GM23338 (cell line): ENCODE results near the gene AXL. TPM values are rescaled to one million over a fixed set of nuclear protein-coding genes. Genes with fewer than 3 reads are reported as not detected.

ENCODE experiments used
- ATAC-seq: fragments of 200-7000 bp; cut with Tn5 transposase; 3 replicates; pipeline ENCODE4 v1.9.1; 2020
- DNase-seq: peaks from one replicate; pipeline ENCODE4 v3.0.0-alpha.2; 2015; ENCODE audit warnings: low spot score
- H2AFZ ChIP-seq: fragments of 200-600 bp; sonication (generic); 2 replicates; pipeline ENCODE4 v1.8.0; 2016; ENCODE audit warnings: antibody characterized with exemption, mild to moderate bottlenecking, moderate library complexity
- H3F3A ChIP-seq: fragments of 200-600 bp; sonication (generic); replicated peaks from 2 replicates; pipeline ENCODE4 v1.8.0; 2017; ENCODE audit warnings: antibody characterized with exemption, mixed run types, low read depth
- H3K27ac ChIP-seq: fragments of 200-600 bp; sonication (generic); 2 replicates; pipeline ENCODE4 v1.6.1; 2016; ENCODE audit warnings: low read depth
- H3K27me3 ChIP-seq: fragments of 200-600 bp; sonication (generic); 2 replicates; pipeline ENCODE4 v1.8.0; 2016; ENCODE audit warnings: mild to moderate bottlenecking, mixed run types, moderate library complexity; ENCODE audit not compliant: insufficient read depth
- H3K36me3 ChIP-seq: fragments of 200-600 bp; sonication (generic); 2 replicates; pipeline ENCODE4 v1.8.0; 2016; ENCODE audit warnings: mild to moderate bottlenecking; ENCODE audit not compliant: insufficient read depth
- H3K4me1 ChIP-seq: fragments of 200-600 bp; sonication (generic); 2 replicates; pipeline ENCODE4 v1.8.0; 2016; ENCODE audit warnings: mild to moderate bottlenecking, moderate library complexity; ENCODE audit not compliant: insufficient read depth
- H3K4me2 ChIP-seq: fragments of 200-600 bp; sonication (generic); 2 replicates; pipeline ENCODE4 v1.7.1; 2017; ENCODE audit warnings: mixed run types
- H3K4me3 ChIP-seq: fragments of 200-600 bp; sonication (generic); 2 replicates; pipeline ENCODE4 v1.6.1; 2016; ENCODE audit warnings: mixed run types
- H3K79me2 ChIP-seq: fragments of 200-600 bp; sonication (generic); replicated peaks from 2 replicates; pipeline ENCODE4 v1.8.0; 2017; ENCODE audit warnings: mild to moderate bottlenecking; ENCODE audit not compliant: insufficient read depth
- H3K9me2 ChIP-seq: fragments of 200-600 bp; sonication (generic); 2 replicates; pipeline ENCODE4 v1.8.0; 2017; ENCODE audit not compliant: insufficient read depth
- H4K20me1 ChIP-seq: fragments of 200-600 bp; sonication (generic); replicated peaks from 2 replicates; pipeline ENCODE4 v1.8.0; 2017; ENCODE audit warnings: mild to moderate bottlenecking; ENCODE audit not compliant: insufficient read depth
- H3K27ac Mint-ChIP-seq: 2 replicates; pipeline ENCODE4 v1.8.0; 2020; ENCODE audit warnings: inconsistent platforms, mild to moderate bottlenecking, moderate library complexity, mixed read lengths
- H3K27me3 Mint-ChIP-seq: 3 replicates; pipeline ENCODE4 v1.8.0; 2022; ENCODE audit warnings: low read depth, mild to moderate bottlenecking, moderate library complexity, mixed read lengths, inconsistent platforms; ENCODE audit not compliant: insufficient read depth, poor library complexity
- H3K36me3 Mint-ChIP-seq: 3 replicates; pipeline ENCODE4 v1.8.0; 2021; ENCODE audit warnings: low read depth, mild to moderate bottlenecking, inconsistent platforms, moderate library complexity, mixed read lengths
- H3K4me1 Mint-ChIP-seq: 3 replicates; pipeline ENCODE4 v1.8.0; 2020; ENCODE audit warnings: mild to moderate bottlenecking, inconsistent platforms, mixed read lengths
- H3K4me3 Mint-ChIP-seq: 3 replicates; pipeline ENCODE4 v1.8.0; 2021; ENCODE audit warnings: moderate library complexity, mild to moderate bottlenecking, inconsistent platforms, mixed read lengths
- H3K9me3 Mint-ChIP-seq: 3 replicates; pipeline ENCODE4 v1.8.0; 2020; ENCODE audit warnings: moderate library complexity, mild to moderate bottlenecking, inconsistent platforms, mixed read lengths
- CREB1 ChIP-seq: fragments of 250-450 bp; sonication (Bioruptor Pico); IDR thresholded peaks from 2 replicates; pipeline ENCODE4 v1.5.0; 2020; ENCODE audit warnings: low read depth, mild to moderate bottlenecking, moderate library complexity
- EZH2 ChIP-seq: fragments of 200-600 bp; sonication (generic); IDR thresholded peaks from one replicate; pipeline ENCODE4 v1.8.0; 2017; ENCODE audit warnings: antibody characterized with exemption, mild to moderate bottlenecking, low read depth; ENCODE audit not compliant: unreplicated experiment
- EZH2phosphoT487 ChIP-seq: fragments of 200-600 bp; sonication (generic); IDR thresholded peaks from one replicate; pipeline ENCODE4 v1.8.1; 2018; ENCODE audit warnings: antibody characterized with exemption; ENCODE audit not compliant: unreplicated experiment
- JUNB ChIP-seq: IDR thresholded peaks from one replicate; pipeline ENCODE4 v1.6.1; 2016; ENCODE audit warnings: antibody characterized with exemption; ENCODE audit not compliant: unreplicated experiment
- NANOG ChIP-seq: IDR thresholded peaks from 2 replicates; pipeline ENCODE4 v1.6.1; 2016; ENCODE audit warnings: antibody characterized with exemption, borderline replicate concordance
- POLR2AphosphoS5 ChIP-seq: IDR thresholded peaks from 2 replicates; pipeline ENCODE4 v1.6.1; 2016; ENCODE audit warnings: antibody characterized with exemption, low read depth
- STAT1 ChIP-seq: IDR thresholded peaks from one replicate; pipeline ENCODE4 v1.6.1; 2016; ENCODE audit warnings: antibody characterized with exemption; ENCODE audit not compliant: unreplicated experiment
- ZNF114 ChIP-seq: fragments of 250-450 bp; sonication (Bioruptor Pico); IDR thresholded peaks from 2 replicates; pipeline ENCODE4 v1.5.0; 2020; ENCODE audit warnings: mild to moderate bottlenecking, moderate library complexity
- ZNF331 ChIP-seq: fragments of 250-450 bp; sonication (Bioruptor Pico); IDR thresholded peaks from 2 replicates; pipeline ENCODE4 v1.5.0; 2020; ENCODE audit warnings: low read depth, mild to moderate bottlenecking, moderate library complexity
- polyA plus RNA-seq: library from polyadenylated mRNA; unstranded; fragments of >200 nt; fragmentation: Nextera tagmentation; extraction: Ambion mirVana; gene quantifications from 2 replicates; pipeline ENCODE4 v1.2.1, GENCODE V29; 2016
- total RNA-seq: library from RNA; depleted of rRNA; stranded (reverse); fragments of >200 nt; shearing (Covaris generic); gene quantifications from 2 replicates; pipeline ENCODE4 v1.2.3, GENCODE V29; 2014
- TF ChIP-seq, protein P1 (sequence below): IDR thresholded peaks from 2 replicates; pipeline ENCODE4 v1.6.1; 2016; ENCODE audit warnings: antibody characterized with exemption
- TF ChIP-seq, protein P2 (sequence below): IDR thresholded peaks from one replicate; pipeline ENCODE4 v1.6.1; 2018; ENCODE audit warnings: antibody characterized with exemption; ENCODE audit not compliant: unreplicated experiment
- TF ChIP-seq, protein P3 (sequence below), 2 experiments: fragments of 200-600 bp in 1 of 2; sonication (generic) in 1 of 2; conservative IDR thresholded peaks; 2 replicates each; pipeline versions ENCODE4 v1.5.1 to v1.6.1; 2016 to 2017; ENCODE audit warnings: antibody characterized with exemption in 2 of 2, low read depth in 2 of 2, mild to moderate bottlenecking in 2 of 2, moderate library complexity in 1 of 2

Gene AXL
- total and polyA plus RNA-seq, 2 experiments from 2014 or later = 9.0 to 28.4 TPM

DNA sequence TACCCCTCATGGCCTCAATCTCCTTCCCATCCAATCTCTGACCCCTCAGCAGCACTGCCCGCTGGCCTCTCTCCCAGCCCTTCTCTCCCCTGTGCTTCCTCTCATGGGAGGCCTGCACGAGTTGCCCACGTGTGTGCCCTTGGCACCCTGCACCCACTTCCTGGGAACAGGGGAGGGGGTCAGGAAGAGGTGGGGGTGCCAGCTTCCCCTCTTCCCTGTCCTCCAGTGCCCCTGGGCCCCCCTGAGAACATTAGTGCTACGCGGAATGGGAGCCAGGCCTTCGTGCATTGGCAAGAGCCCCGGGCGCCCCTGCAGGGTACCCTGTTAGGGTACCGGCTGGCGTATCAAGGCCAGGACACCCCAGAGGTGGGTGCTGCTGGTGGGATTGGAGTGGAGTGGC is 19.2 kb downstream of the AXL start:
- Histone ChIP-seq H3K9me2 (no peaks in the 10 kb centered on the region), H3K4me3 (no peak overlapping the region), H4K20me1 (no peaks in the 10 kb centered on the region), H3K27me3 (no peaks in the 10 kb centered on the region), H3K36me3 (no peaks in the 10 kb centered on the region; the same call in none of the 2 replicates), H3K79me2 (no peaks in the 10 kb centered on the region), H3K27ac (no peak overlapping the region), H2AFZ (no peak overlapping the region), H3F3A (no peaks in the 10 kb centered on the region), H3K4me2 (no peak overlapping the region), H3K4me1 (no peaks in the 10 kb centered on the region)
- H3K4me3 Mint-ChIP-seq = no peak overlapping the region
- no peaks in the 10 kb centered on the region for H3K4me1 Mint-ChIP-seq
- H3K27me3 Mint-ChIP-seq = peaks cover 3% of the 10 kb centered on the region
- no peak overlapping the region for H3K27ac Mint-ChIP-seq
- ATAC-seq (no peak), DNase-seq (no peak)
- H3K9me3 Mint-ChIP-seq = no peaks in the 10 kb centered on the region
- no peaks in the 10 kb centered on the region for H3K36me3 Mint-ChIP-seq
- no peak for TF ChIP-seq EZH2
- no peak for TF ChIP-seq CREB1
- no peak for TF ChIP-seq ZNF331 (CRISPR knock-in tag)
- TF ChIP-seq, protein P1, sequence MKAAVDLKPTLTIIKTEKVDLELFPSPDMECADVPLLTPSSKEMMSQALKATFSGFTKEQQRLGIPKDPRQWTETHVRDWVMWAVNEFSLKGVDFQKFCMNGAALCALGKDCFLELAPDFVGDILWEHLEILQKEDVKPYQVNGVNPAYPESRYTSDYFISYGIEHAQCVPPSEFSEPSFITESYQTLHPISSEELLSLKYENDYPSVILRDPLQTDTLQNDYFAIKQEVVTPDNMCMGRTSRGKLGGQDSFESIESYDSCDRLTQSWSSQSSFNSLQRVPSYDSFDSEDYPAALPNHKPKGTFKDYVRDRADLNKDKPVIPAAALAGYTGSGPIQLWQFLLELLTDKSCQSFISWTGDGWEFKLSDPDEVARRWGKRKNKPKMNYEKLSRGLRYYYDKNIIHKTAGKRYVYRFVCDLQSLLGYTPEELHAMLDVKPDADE = no peak
- no peak for TF ChIP-seq STAT1
- TF ChIP-seq JUNB = no peak
- TF ChIP-seq EZH2phosphoT487 = no peak
- no peak for TF ChIP-seq NANOG
- no peak for TF ChIP-seq POLR2AphosphoS5
- TF ChIP-seq, protein P2, sequence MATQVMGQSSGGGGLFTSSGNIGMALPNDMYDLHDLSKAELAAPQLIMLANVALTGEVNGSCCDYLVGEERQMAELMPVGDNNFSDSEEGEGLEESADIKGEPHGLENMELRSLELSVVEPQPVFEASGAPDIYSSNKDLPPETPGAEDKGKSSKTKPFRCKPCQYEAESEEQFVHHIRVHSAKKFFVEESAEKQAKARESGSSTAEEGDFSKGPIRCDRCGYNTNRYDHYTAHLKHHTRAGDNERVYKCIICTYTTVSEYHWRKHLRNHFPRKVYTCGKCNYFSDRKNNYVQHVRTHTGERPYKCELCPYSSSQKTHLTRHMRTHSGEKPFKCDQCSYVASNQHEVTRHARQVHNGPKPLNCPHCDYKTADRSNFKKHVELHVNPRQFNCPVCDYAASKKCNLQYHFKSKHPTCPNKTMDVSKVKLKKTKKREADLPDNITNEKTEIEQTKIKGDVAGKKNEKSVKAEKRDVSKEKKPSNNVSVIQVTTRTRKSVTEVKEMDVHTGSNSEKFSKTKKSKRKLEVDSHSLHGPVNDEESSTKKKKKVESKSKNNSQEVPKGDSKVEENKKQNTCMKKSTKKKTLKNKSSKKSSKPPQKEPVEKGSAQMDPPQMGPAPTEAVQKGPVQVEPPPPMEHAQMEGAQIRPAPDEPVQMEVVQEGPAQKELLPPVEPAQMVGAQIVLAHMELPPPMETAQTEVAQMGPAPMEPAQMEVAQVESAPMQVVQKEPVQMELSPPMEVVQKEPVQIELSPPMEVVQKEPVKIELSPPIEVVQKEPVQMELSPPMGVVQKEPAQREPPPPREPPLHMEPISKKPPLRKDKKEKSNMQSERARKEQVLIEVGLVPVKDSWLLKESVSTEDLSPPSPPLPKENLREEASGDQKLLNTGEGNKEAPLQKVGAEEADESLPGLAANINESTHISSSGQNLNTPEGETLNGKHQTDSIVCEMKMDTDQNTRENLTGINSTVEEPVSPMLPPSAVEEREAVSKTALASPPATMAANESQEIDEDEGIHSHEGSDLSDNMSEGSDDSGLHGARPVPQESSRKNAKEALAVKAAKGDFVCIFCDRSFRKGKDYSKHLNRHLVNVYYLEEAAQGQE = no peak
- TF ChIP-seq ZNF114 (CRISPR knock-in tag) = no peak
- TF ChIP-seq, protein P3, sequence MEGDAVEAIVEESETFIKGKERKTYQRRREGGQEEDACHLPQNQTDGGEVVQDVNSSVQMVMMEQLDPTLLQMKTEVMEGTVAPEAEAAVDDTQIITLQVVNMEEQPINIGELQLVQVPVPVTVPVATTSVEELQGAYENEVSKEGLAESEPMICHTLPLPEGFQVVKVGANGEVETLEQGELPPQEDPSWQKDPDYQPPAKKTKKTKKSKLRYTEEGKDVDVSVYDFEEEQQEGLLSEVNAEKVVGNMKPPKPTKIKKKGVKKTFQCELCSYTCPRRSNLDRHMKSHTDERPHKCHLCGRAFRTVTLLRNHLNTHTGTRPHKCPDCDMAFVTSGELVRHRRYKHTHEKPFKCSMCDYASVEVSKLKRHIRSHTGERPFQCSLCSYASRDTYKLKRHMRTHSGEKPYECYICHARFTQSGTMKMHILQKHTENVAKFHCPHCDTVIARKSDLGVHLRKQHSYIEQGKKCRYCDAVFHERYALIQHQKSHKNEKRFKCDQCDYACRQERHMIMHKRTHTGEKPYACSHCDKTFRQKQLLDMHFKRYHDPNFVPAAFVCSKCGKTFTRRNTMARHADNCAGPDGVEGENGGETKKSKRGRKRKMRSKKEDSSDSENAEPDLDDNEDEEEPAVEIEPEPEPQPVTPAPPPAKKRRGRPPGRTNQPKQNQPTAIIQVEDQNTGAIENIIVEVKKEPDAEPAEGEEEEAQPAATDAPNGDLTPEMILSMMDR (conservative IDR thresholded peaks at IDR 0.05; ENCODE audit: low read depth in 2 of 2) = no peak
